H1 (cell line): ENCODE data around the gene STRADB. TPM values are rescaled to one million over a fixed set of nuclear protein-coding genes. Genes with fewer than 3 reads are reported as not detected.

Experiments
- CTCF ChIA-PET: fragments of 300-600 bp; sonication (Branson Sonifier 250); formaldehyde crosslinking; loops from one replicate; lab custom pipeline; 2021; ENCODE audit not compliant: partially characterized antibody; lab: Charles Lee
- POLR2A ChIA-PET: fragments of 300-600 bp; sonication (Branson Sonifier 250); formaldehyde crosslinking; loops from one replicate; lab custom pipeline; 2021; ENCODE audit warnings: inconsistent platforms; ENCODE audit not compliant: partially characterized antibody; lab: Charles Lee
- DNase-seq, 2 experiments: peaks; one replicate each; pipeline versions ENCODE4 v3.0.0 to v3.0.0-alpha.2; 2010 to 2022; ENCODE audit warnings: low spot score in 2 of 2, low read depth in 1 of 2, mixed read lengths in 1 of 2
- FAIRE-seq: peaks from 2 replicates; lab custom pipeline; 2011; peaks lifted over from hg19 to GRCh38; lab: Jason Lieb, UNC
- H2AFZ ChIP-seq: 2 replicates; pipeline ENCODE4 v1.8.1; 2012; ENCODE audit warnings: low read length, inconsistent platforms
- H2AK5ac ChIP-seq: 2 replicates; pipeline ENCODE4 v1.6.1; 2013; ENCODE audit warnings: low read depth, low read length
- H2BK120ac ChIP-seq: replicated peaks from 2 replicates; pipeline ENCODE3; 2013; ENCODE audit warnings: low read depth, low read length, inconsistent platforms
- H2BK12ac ChIP-seq: 2 replicates; pipeline ENCODE4 v1.6.1; 2013; ENCODE audit warnings: low read depth, low read length
- H2BK15ac ChIP-seq: 2 replicates; pipeline ENCODE4 v1.6.1; 2013; ENCODE audit warnings: low read length
- H2BK20ac ChIP-seq: 2 replicates; pipeline ENCODE4 v1.6.1; 2013; ENCODE audit warnings: low read length
- H2BK5ac ChIP-seq: 2 replicates; pipeline ENCODE4 v1.6.1; 2013; ENCODE audit warnings: low read depth, low read length
- H3K14ac ChIP-seq: 2 replicates; pipeline ENCODE4 v1.6.1; 2013; ENCODE audit warnings: inconsistent platforms; ENCODE audit not compliant: insufficient read length
- H3K18ac ChIP-seq: 2 replicates; pipeline ENCODE4 v1.6.1; 2013; ENCODE audit warnings: low read length; ENCODE audit errors: extremely low read depth
- H3K23ac ChIP-seq: 2 replicates; pipeline ENCODE4 v1.6.1; 2013; ENCODE audit warnings: inconsistent platforms; ENCODE audit not compliant: insufficient read length
- H3K23me2 ChIP-seq: 2 replicates; pipeline ENCODE4 v1.6.1; 2013; ENCODE audit warnings: low read depth, low read length
- H3K27ac ChIP-seq: 2 replicates; pipeline ENCODE4 v1.6.1; 2011; ENCODE audit warnings: low read depth, low read length, inconsistent platforms
- H3K27me3 ChIP-seq, 4 experiments: replicated peaks in 1 of 4; 1 replicate in 1 of 4; 2 replicates in 3 of 4; pipeline versions ENCODE4 v1.6.1 to v1.8.1; 2011 to 2013; ENCODE audit warnings: low read length in 3 of 4, mild to moderate bottlenecking in 3 of 4, inconsistent platforms in 2 of 4, mixed read lengths in 2 of 4, moderate library complexity in 1 of 4; ENCODE audit not compliant: control insufficient read depth in 3 of 4, insufficient read depth in 3 of 4; ENCODE audit errors: extremely low read depth in 1 of 4
- H3K36me3 ChIP-seq, 4 experiments: 2 replicates each; pipeline versions ENCODE4 v1.6.1 to v1.8.1; 2011 to 2013; ENCODE audit warnings: mild to moderate bottlenecking in 4 of 4, low read length in 3 of 4, moderate library complexity in 2 of 4, control low read depth in 1 of 4, inconsistent platforms in 1 of 4; ENCODE audit not compliant: insufficient read depth in 4 of 4, control insufficient read depth in 2 of 4
- H3K4ac ChIP-seq: replicated peaks from 2 replicates; pipeline ENCODE3; 2013; ENCODE audit warnings: low read length, low read depth, mixed read lengths, inconsistent platforms; ENCODE audit not compliant: insufficient read length
- H3K4me1 ChIP-seq, 4 experiments: replicated peaks in 1 of 4; 1 replicate in 1 of 4; 2 replicates in 3 of 4; pipeline versions ENCODE4 v1.6.1 to v1.8.1; 2011 to 2013; ENCODE audit warnings: low read length in 3 of 4, inconsistent platforms in 2 of 4, mixed read lengths in 1 of 4; ENCODE audit not compliant: insufficient read depth in 4 of 4, control insufficient read depth in 3 of 4
- H3K4me2 ChIP-seq, 2 experiments: 2 replicates each; pipeline versions ENCODE4 v1.6.1 to v1.8.1; 2011 to 2013; ENCODE audit warnings: low read depth in 2 of 2, low read length in 2 of 2, control low read depth in 1 of 2, inconsistent platforms in 1 of 2, mild to moderate bottlenecking in 1 of 2; ENCODE audit not compliant: insufficient read depth in 1 of 2
- H3K4me3 ChIP-seq, 4 experiments: fragments of 200-600, 300-600 bp in 1 of 4; sonication (generic), shearing (Covaris generic), sonication (Bioruptor Twin) in 1 of 4; 2 replicates each; pipeline versions ENCODE4 v1.5.1 to v1.8.1; 2011 to 2016; ENCODE audit warnings: low read length in 4 of 4, low read depth in 3 of 4, control low read depth in 2 of 4, inconsistent platforms in 2 of 4, mild to moderate bottlenecking in 2 of 4, mixed read lengths in 1 of 4, moderate library complexity in 1 of 4; ENCODE audit not compliant: insufficient read depth in 2 of 4; ENCODE audit errors: extremely low read depth in 1 of 4
- H3K56ac ChIP-seq: replicated peaks from 2 replicates; pipeline ENCODE3; 2013; ENCODE audit warnings: low read depth, mild to moderate bottlenecking, mixed read lengths, low read length, inconsistent platforms; ENCODE audit not compliant: insufficient read length
- H3K79me1 ChIP-seq: 2 replicates; pipeline ENCODE4 v1.6.1; 2013; ENCODE audit warnings: low read depth, low read length, control low read depth
- H3K79me2 ChIP-seq, 2 experiments: 2 replicates each; pipeline versions ENCODE4 v1.6.1 to v1.8.1; 2012 to 2013; ENCODE audit warnings: low read length in 2 of 2, mild to moderate bottlenecking in 2 of 2, inconsistent platforms in 1 of 2; ENCODE audit not compliant: insufficient read depth in 2 of 2, control insufficient read depth in 1 of 2
- H3K9ac ChIP-seq, 4 experiments: replicated peaks in 1 of 4; 1 replicate in 1 of 4; 2 replicates in 3 of 4; pipeline versions ENCODE4 v1.6.1 to v1.8.1; 2011 to 2013; ENCODE audit warnings: low read depth in 3 of 4, low read length in 3 of 4, control low read depth in 2 of 4, mild to moderate bottlenecking in 2 of 4, moderate library complexity in 2 of 4, inconsistent platforms in 1 of 4; ENCODE audit errors: extremely low read depth in 1 of 4
- H3K9me3 ChIP-seq, 2 experiments: 2 replicates each; pipeline versions ENCODE4 v1.6.1 to v1.8.1; 2012 to 2013; ENCODE audit warnings: mild to moderate bottlenecking in 2 of 2, moderate library complexity in 2 of 2, control low read depth in 1 of 2, inconsistent platforms in 1 of 2, low read depth in 1 of 2, low read length in 1 of 2, mixed read lengths in 1 of 2; ENCODE audit not compliant: insufficient read depth in 2 of 2
- H4K20me1 ChIP-seq, 2 experiments: replicated peaks in 1 of 2; 2 replicates each; pipeline versions ENCODE3 to v1.8.1; 2011 to 2013; ENCODE audit warnings: inconsistent platforms in 2 of 2, low read length in 2 of 2, mild to moderate bottlenecking in 1 of 2; ENCODE audit not compliant: insufficient read depth in 2 of 2, control insufficient read depth in 1 of 2
- H4K5ac ChIP-seq: 2 replicates; pipeline ENCODE4 v1.6.1; 2013; ENCODE audit warnings: low read length, low read depth, mixed read lengths, inconsistent platforms; ENCODE audit not compliant: insufficient read length
- H4K8ac ChIP-seq: 2 replicates; pipeline ENCODE4 v1.8.0; 2013; ENCODE audit warnings: mild to moderate bottlenecking, moderate library complexity, low read length, inconsistent platforms; ENCODE audit not compliant: insufficient read depth; ENCODE audit errors: extremely low read depth
- H4K91ac ChIP-seq: replicated peaks from 2 replicates; pipeline ENCODE3; 2013; ENCODE audit warnings: low read length, mixed read lengths, inconsistent platforms; ENCODE audit not compliant: insufficient read length
- BACH1 ChIP-seq: IDR thresholded peaks from 2 replicates; pipeline ENCODE4 v1.6.1; 2012; ENCODE audit warnings: low read length, improper control_type of control experiment
- BRCA1 ChIP-seq: IDR thresholded peaks from 2 replicates; pipeline ENCODE4 v1.6.1; 2012; ENCODE audit warnings: low read depth, low read length, improper control_type of control experiment
- CBX5 ChIP-seq: fragments of 300-800, 300-1000 bp; sonication (generic); IDR thresholded peaks from 2 replicates; pipeline ENCODE4 v1.7.1; 2016; ENCODE audit warnings: antibody characterized with exemption, low read length, low read depth
- HDAC6 ChIP-seq: IDR thresholded peaks from one replicate; pipeline ENCODE4 v1.7.1; 2012; ENCODE audit warnings: low read depth, mild to moderate bottlenecking, inconsistent platforms, low read length, moderate library complexity
- SUZ12 ChIP-seq: fragments of 200-600 bp; sonication (generic); IDR thresholded peaks from 2 replicates; pipeline ENCODE4 v1.6.1; 2012; ENCODE audit warnings: mild to moderate bottlenecking, inconsistent platforms, low read length, moderate library complexity, mixed read lengths
- WGBS, 2 experiments: shearing (Covaris generic) in 1 of 2; methylation state at CpG; one replicate each; pipeline versions ENCODE4 v1.1.6 to v1.1.7; 2013 to 2015; ENCODE audit warnings: low lambda C conversion rate in 2 of 2, mixed read lengths in 2 of 2, inconsistent platforms in 1 of 2, low coverage in 1 of 2, missing lambda C conversion rate in 1 of 2; ENCODE audit not compliant: insufficient replicate concordance in 2 of 2, insufficient coverage in 1 of 2, insufficient read length in 1 of 2; ENCODE audit errors: extremely low coverage in 1 of 2, missing lambda C conversion rate in 1 of 2; 5-methylcytosine and 5-hydroxymethylcytosine counted together
- polyA plus RNA-seq, 7 experiments: library from polyadenylated mRNA; depleted of rRNA in 3 of 7; stranded (reverse) in 5 of 7; unstranded in 2 of 7; fragments of >200 nt in 5 of 7; fragments of 200-250 nt in 2 of 7; gene quantifications; 1 replicate in 5 of 7; 2 replicates in 1 of 7; 4 replicates in 1 of 7; pipeline versions ENCODE4 v1.2.1 to v1.2.3, GENCODE V29; 2011 to 2013; ENCODE audit warnings: missing spikeins in 2 of 7, mixed read lengths in 2 of 7
- total RNA-seq: library from RNA; stranded (reverse); fragmentation: NEBNext Ultra II Directional; extraction: Animal tissue kit (Norgen Biotek cat#: 25700); gene quantifications from 2 replicates; pipeline ENCODE4 v1.2.1, GENCODE V29; 2021

Gene STRADB
- total and polyA plus RNA-seq, 2 of the 8 experiments (the other 6 are each of a cell fraction or from before 2014, with no cell fraction given): 20.9 to 34.9 TPM

DNA sequence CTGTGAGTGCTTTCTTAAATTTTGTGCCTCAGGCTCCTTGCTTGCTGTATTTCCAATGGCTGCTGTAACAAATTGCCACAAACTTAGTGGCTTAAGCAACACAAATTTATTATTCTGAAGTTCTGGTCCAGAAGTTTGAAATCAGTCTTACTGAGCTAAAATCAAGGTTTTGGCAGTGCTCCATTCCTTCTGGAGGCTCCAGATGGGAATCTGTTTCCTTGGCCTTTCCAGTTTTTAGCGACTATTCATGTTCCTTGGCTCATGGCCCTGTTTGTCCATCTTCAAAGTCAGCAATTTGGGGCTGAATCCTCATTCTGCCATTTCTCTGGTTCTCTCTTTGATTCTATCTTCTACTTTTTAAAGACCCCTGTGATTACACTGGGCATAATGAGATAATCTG is 31.8 kb downstream of the STRADB start:
- Histone ChIP-seq H3K36me3 (0 out of 8 replicates have a peak, but pooled peaks cover 0 to 2% (median 0%) of the 10 kb centered on the region in 4 experiments), H3K9me3 (no peaks in the 10 kb centered on the region), H3K23me2 (no peaks in the 10 kb centered on the region), H3K79me2 (no peaks in the 10 kb centered on the region), H3K23ac (no peak overlapping the region), H3K4me1 (0 out of 7 replicates have a peak, but pooled peaks cover 0 to 4% (median 0%) of the 10 kb centered on the region in 4 experiments), H4K91ac (no peak overlapping the region), H2BK120ac (no peak overlapping the region), H3K18ac (no peak overlapping the region), H2AK5ac (no peak overlapping the region), H2BK12ac (no peak overlapping the region), H3K4me2 (no peak overlapping the region), H4K8ac (no peak overlapping the region), H4K20me1 (no peaks in the 10 kb centered on the region), H3K4me3 (no peak overlapping the region), H3K56ac (no peak overlapping the region), H3K14ac (no peak overlapping the region), H2BK5ac (peak overlapping the region; percentile 63; the same call in 1 of the 2 replicates), H2BK15ac (no peak overlapping the region), H3K79me1 (no peaks in the 10 kb centered on the region), H3K9ac (no peak overlapping the region), H4K5ac (no peak overlapping the region), H2AFZ (no peak overlapping the region), H3K27ac (no peak overlapping the region), H3K27me3 (no peaks in the 10 kb centered on the region), H3K4ac (no peak overlapping the region), H2BK20ac (peak overlapping the region; percentile 61; the same call in 1 of the 2 replicates)
- no peak for FAIRE-seq
- ChIA-PET POLR2A (no interaction called here), CTCF (interaction anchor here (1.2 kb wide), 1 partner anchor 9 kb away, joined by 3 read pairs; no protein-coding TSS in a partner anchor)
- 50% methylated on average over 1 of the region's 1 CpG; no CpG with 5 or more reads in 1 of the 2 experiments for WGBS, 2 experiments
- DNase-seq: no peak
- TF ChIP-seq BRCA1: no peak
- TF ChIP-seq BACH1: no peak
- no peak for TF ChIP-seq HDAC6
- TF ChIP-seq CBX5: no peak
- TF ChIP-seq SUZ12: no peak
